ENCODE measurements around the gene MCUB. TPM values are rescaled to one million over a fixed set of nuclear protein-coding genes. Genes with fewer than 3 reads are reported as not detected.

The MCUB gene
- total RNA-seq, 1 experiment from 2014 or later, result 14.8 TPM

DNA sequence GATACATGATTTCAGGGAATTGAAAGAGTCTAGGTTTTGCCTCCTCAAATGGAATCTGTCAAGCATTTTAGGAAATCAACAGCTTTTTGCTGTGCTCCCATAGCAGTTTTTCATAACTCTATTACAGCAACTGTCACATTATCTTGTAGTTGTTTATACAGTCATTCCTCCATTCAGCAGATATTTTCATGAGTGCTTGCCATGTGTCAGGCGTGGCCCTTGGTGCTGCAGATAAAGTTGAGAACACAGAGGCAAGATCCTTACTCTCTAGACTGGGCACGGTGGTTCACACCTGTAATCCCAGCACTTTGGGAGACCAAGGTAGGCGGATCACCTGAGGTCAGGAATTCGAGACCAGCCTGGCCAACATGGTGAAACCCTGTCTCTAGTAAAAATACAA, 67.3 kb downstream of the MCUB start:
- Histone ChIP-seq H3K79me2 (ENCODE audit: insufficient read depth, low read length) (no peaks in the 10 kb centered on the region), H4K5ac (ENCODE audit: insufficient read length, low read depth, low read length) (no peak overlapping the region), H2BK20ac (ENCODE audit: low read depth, low read length, poor library complexity, severe bottlenecking) (no peak overlapping the region), H4K91ac (ENCODE audit: insufficient read length, low read depth, low read length) (no peak overlapping the region), H2BK120ac (ENCODE audit: low read depth, low read length, poor library complexity, severe bottlenecking) (no peak overlapping the region), H3K4me1 (ENCODE audit: insufficient read depth, low read length) (no peaks in the 10 kb centered on the region; the same call in 1 of the 2 replicates), H3K9ac (ENCODE audit: extremely low read depth, insufficient read length, low read length) (no peak overlapping the region), H3K4me2 (ENCODE audit: insufficient read depth, insufficient read length, low read length) (no peak overlapping the region), H3K79me1 (ENCODE audit: insufficient read depth, low read depth, low read length, poor library complexity, severe bottlenecking) (no peaks in the 10 kb centered on the region), H2BK12ac (ENCODE audit: insufficient read length, low read depth, low read length) (no peak overlapping the region), H3K18ac (ENCODE audit: insufficient read length, low read depth, low read length) (no peak overlapping the region), H3K14ac (ENCODE audit: insufficient read depth, low read length) (no peak overlapping the region), H3K27ac (ENCODE audit: insufficient read length, low read depth, low read length) (no peak overlapping the region), H2BK5ac (ENCODE audit: insufficient read length, low read length) (no peak overlapping the region), H3K9me3 (ENCODE audit: control insufficient read depth, low read depth, low read length) (no peaks in the 10 kb centered on the region), H3K4ac (ENCODE audit: low read depth, low read length) (no peak overlapping the region), H2AK5ac (ENCODE audit: insufficient read length, low read length) (no peak overlapping the region), H3K23me2 (ENCODE audit: insufficient read length, low read depth, low read length, poor library complexity, severe bottlenecking) (no peaks in the 10 kb centered on the region), H3K23ac (ENCODE audit: insufficient read length, low read depth, low read length) (no peak overlapping the region), H4K20me1 (ENCODE audit: control insufficient read depth, insufficient read depth, insufficient read length) (no peaks in the 10 kb centered on the region), H3K27me3 (ENCODE audit: insufficient read depth, low read length) (no peaks in the 10 kb centered on the region), H2AFZ (ENCODE audit: low read length) (no peak overlapping the region), H2BK15ac (ENCODE audit: low read depth, low read length) (no peak overlapping the region), H4K8ac (replicated peaks; ENCODE audit: insufficient read length, low read depth, low read length) (no peak overlapping the region), H3T11ph (ENCODE audit: low read length) (no peak overlapping the region), H3K56ac (ENCODE audit: insufficient read length, low read depth, low read length) (no peak overlapping the region)
- DNase-seq, result no peak
- WGBS (ENCODE audit: extremely low coverage, insufficient read length, low lambda C conversion rate), result no CpG with 5 or more reads among the region's 4 CpGs
- no peaks in the 10 kb centered on the region for H3K27me3 Mint-ChIP-seq (ENCODE audit: low read depth)
- H3K9me3 Mint-ChIP-seq, result no peaks in the 10 kb centered on the region
- H3K27ac Mint-ChIP-seq, result no peak overlapping the region
- TF ChIP-seq, protein P1, sequence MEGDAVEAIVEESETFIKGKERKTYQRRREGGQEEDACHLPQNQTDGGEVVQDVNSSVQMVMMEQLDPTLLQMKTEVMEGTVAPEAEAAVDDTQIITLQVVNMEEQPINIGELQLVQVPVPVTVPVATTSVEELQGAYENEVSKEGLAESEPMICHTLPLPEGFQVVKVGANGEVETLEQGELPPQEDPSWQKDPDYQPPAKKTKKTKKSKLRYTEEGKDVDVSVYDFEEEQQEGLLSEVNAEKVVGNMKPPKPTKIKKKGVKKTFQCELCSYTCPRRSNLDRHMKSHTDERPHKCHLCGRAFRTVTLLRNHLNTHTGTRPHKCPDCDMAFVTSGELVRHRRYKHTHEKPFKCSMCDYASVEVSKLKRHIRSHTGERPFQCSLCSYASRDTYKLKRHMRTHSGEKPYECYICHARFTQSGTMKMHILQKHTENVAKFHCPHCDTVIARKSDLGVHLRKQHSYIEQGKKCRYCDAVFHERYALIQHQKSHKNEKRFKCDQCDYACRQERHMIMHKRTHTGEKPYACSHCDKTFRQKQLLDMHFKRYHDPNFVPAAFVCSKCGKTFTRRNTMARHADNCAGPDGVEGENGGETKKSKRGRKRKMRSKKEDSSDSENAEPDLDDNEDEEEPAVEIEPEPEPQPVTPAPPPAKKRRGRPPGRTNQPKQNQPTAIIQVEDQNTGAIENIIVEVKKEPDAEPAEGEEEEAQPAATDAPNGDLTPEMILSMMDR (conservative IDR thresholded peaks at IDR 0.05), result no peak
- H3K4me1 Mint-ChIP-seq, result peaks cover 13 to 15% of the 10 kb centered on the region in 2 experiments
- H3K4me3 Mint-ChIP-seq, result no peak overlapping the region
- H3K36me3 Mint-ChIP-seq (ENCODE audit: insufficient read depth in 1 of 3, low read depth in 3 of 3), result no peaks in the 10 kb centered on the region

Measured in H9 (cell line).